GM23338 (cell line): ENCODE measurements around the gene M1AP.

ENCODE experiments used
- EZH2phosphoT487 ChIP-seq: fragments of 200-600 bp; sonication (generic); IDR thresholded peaks from one replicate; pipeline ENCODE4 v1.8.1; 2018; ENCODE audit warnings: antibody characterized with exemption; ENCODE audit not compliant: unreplicated experiment
- TF ChIP-seq, protein P1 (sequence below): IDR thresholded peaks from one replicate; pipeline ENCODE4 v1.6.1; 2018; ENCODE audit warnings: antibody characterized with exemption; ENCODE audit not compliant: unreplicated experiment
- TF ChIP-seq, protein P2 (sequence below), 2 experiments: fragments of 200-600 bp in 1 of 2; sonication (generic) in 1 of 2; conservative IDR thresholded peaks; 2 replicates each; pipeline versions ENCODE4 v1.5.1 to v1.6.1; 2016 to 2017; ENCODE audit warnings: antibody characterized with exemption in 2 of 2, low read depth in 2 of 2, mild to moderate bottlenecking in 2 of 2, moderate library complexity in 1 of 2

- no peak for TF ChIP-seq EZH2phosphoT487
- TF ChIP-seq, protein P1, sequence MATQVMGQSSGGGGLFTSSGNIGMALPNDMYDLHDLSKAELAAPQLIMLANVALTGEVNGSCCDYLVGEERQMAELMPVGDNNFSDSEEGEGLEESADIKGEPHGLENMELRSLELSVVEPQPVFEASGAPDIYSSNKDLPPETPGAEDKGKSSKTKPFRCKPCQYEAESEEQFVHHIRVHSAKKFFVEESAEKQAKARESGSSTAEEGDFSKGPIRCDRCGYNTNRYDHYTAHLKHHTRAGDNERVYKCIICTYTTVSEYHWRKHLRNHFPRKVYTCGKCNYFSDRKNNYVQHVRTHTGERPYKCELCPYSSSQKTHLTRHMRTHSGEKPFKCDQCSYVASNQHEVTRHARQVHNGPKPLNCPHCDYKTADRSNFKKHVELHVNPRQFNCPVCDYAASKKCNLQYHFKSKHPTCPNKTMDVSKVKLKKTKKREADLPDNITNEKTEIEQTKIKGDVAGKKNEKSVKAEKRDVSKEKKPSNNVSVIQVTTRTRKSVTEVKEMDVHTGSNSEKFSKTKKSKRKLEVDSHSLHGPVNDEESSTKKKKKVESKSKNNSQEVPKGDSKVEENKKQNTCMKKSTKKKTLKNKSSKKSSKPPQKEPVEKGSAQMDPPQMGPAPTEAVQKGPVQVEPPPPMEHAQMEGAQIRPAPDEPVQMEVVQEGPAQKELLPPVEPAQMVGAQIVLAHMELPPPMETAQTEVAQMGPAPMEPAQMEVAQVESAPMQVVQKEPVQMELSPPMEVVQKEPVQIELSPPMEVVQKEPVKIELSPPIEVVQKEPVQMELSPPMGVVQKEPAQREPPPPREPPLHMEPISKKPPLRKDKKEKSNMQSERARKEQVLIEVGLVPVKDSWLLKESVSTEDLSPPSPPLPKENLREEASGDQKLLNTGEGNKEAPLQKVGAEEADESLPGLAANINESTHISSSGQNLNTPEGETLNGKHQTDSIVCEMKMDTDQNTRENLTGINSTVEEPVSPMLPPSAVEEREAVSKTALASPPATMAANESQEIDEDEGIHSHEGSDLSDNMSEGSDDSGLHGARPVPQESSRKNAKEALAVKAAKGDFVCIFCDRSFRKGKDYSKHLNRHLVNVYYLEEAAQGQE = no peak
- TF ChIP-seq, protein P2, sequence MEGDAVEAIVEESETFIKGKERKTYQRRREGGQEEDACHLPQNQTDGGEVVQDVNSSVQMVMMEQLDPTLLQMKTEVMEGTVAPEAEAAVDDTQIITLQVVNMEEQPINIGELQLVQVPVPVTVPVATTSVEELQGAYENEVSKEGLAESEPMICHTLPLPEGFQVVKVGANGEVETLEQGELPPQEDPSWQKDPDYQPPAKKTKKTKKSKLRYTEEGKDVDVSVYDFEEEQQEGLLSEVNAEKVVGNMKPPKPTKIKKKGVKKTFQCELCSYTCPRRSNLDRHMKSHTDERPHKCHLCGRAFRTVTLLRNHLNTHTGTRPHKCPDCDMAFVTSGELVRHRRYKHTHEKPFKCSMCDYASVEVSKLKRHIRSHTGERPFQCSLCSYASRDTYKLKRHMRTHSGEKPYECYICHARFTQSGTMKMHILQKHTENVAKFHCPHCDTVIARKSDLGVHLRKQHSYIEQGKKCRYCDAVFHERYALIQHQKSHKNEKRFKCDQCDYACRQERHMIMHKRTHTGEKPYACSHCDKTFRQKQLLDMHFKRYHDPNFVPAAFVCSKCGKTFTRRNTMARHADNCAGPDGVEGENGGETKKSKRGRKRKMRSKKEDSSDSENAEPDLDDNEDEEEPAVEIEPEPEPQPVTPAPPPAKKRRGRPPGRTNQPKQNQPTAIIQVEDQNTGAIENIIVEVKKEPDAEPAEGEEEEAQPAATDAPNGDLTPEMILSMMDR (conservative IDR thresholded peaks at IDR 0.05; ENCODE audit: low read depth in 2 of 2) = peak; percentile 37 to 61; a peak in 3 of 4 replicates
Observed at GRCh38 chr2:74675090-74675489, 27.0 kb upstream of the M1AP start.
